Neural progenitor cell (in vitro differentiated cells): ENCODE measurements around the gene PPCDC.

Source experiments
- EZH2phosphoT487 ChIP-seq: fragments of 200-600 bp; sonication (generic); IDR thresholded peaks from 2 replicates; pipeline ENCODE4 v1.6.1; 2017; ENCODE audit warnings: antibody characterized with exemption
- TF ChIP-seq, protein P1 (sequence below): fragments of 200-600 bp; sonication (generic); IDR thresholded peaks from 2 replicates; pipeline ENCODE4 v1.5.1; 2017; ENCODE audit warnings: antibody characterized with exemption, mild to moderate bottlenecking

GRCh38 chr15:75007216-75007615 lies 16.2 kb upstream of the PPCDC start:
- TF ChIP-seq EZH2phosphoT487 = no peak
- TF ChIP-seq, protein P1, sequence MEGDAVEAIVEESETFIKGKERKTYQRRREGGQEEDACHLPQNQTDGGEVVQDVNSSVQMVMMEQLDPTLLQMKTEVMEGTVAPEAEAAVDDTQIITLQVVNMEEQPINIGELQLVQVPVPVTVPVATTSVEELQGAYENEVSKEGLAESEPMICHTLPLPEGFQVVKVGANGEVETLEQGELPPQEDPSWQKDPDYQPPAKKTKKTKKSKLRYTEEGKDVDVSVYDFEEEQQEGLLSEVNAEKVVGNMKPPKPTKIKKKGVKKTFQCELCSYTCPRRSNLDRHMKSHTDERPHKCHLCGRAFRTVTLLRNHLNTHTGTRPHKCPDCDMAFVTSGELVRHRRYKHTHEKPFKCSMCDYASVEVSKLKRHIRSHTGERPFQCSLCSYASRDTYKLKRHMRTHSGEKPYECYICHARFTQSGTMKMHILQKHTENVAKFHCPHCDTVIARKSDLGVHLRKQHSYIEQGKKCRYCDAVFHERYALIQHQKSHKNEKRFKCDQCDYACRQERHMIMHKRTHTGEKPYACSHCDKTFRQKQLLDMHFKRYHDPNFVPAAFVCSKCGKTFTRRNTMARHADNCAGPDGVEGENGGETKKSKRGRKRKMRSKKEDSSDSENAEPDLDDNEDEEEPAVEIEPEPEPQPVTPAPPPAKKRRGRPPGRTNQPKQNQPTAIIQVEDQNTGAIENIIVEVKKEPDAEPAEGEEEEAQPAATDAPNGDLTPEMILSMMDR = no peak
